Astrocyte (in vitro differentiated cells and primary cell): ENCODE measurements around the gene PRMT9. TPM values are rescaled to one million over a fixed set of nuclear protein-coding genes. Genes with fewer than 3 reads are reported as not detected.

Source experiments
- DNase-seq: peaks from one replicate; pipeline ENCODE4 v3.0.0-alpha.2; 2010; ENCODE audit warnings: low read depth
- FAIRE-seq: peaks from 2 replicates; lab custom pipeline; 2011; peaks lifted over from hg19 to GRCh38; lab: Jason Lieb, UNC
- H2AFZ ChIP-seq: 2 replicates; pipeline ENCODE4 v1.6.0; 2012; ENCODE audit warnings: low read depth, low read length, inconsistent platforms
- H3K27ac ChIP-seq: 2 replicates; pipeline ENCODE4 v1.5.1; 2011; ENCODE audit warnings: low read depth, low read length, inconsistent platforms
- H3K27me3 ChIP-seq: 2 replicates; pipeline ENCODE4 v1.6.0; 2011; ENCODE audit warnings: low read length, inconsistent platforms; ENCODE audit not compliant: insufficient read depth
- H3K36me3 ChIP-seq: 2 replicates; pipeline ENCODE4 v1.5.1; 2011; ENCODE audit warnings: low read length, inconsistent platforms; ENCODE audit not compliant: insufficient read depth
- H3K4me1 ChIP-seq: 2 replicates; pipeline ENCODE4 v1.5.1; 2011; ENCODE audit warnings: low read length, inconsistent platforms; ENCODE audit not compliant: insufficient read depth
- H3K4me2 ChIP-seq: 2 replicates; pipeline ENCODE4 v1.6.0; 2012; ENCODE audit warnings: low read length, inconsistent platforms
- H3K4me3 ChIP-seq: 2 replicates; pipeline ENCODE4 v1.5.1; 2011; ENCODE audit warnings: low read depth, mild to moderate bottlenecking, low read length, inconsistent platforms; ENCODE audit not compliant: insufficient read depth
- H3K79me2 ChIP-seq: 2 replicates; pipeline ENCODE4 v1.6.0; 2012; ENCODE audit warnings: mild to moderate bottlenecking, low read length, inconsistent platforms; ENCODE audit not compliant: insufficient read depth
- H3K9ac ChIP-seq: 2 replicates; pipeline ENCODE4 v1.6.0; 2012; ENCODE audit warnings: mild to moderate bottlenecking, low read length, inconsistent platforms
- H3K9me3 ChIP-seq: 2 replicates; pipeline ENCODE4 v1.5.1; 2012; ENCODE audit warnings: low read depth, mild to moderate bottlenecking, low read length, inconsistent platforms; ENCODE audit not compliant: insufficient read depth
- H4K20me1 ChIP-seq: 2 replicates; pipeline ENCODE4 v1.6.0; 2012; ENCODE audit warnings: low read length, inconsistent platforms; ENCODE audit not compliant: insufficient read depth
- H3K27ac Mint-ChIP-seq: one replicate; pipeline ENCODE4 v1.8.0; 2021; ENCODE audit warnings: mild to moderate bottlenecking, mixed read lengths; ENCODE audit not compliant: unreplicated experiment
- H3K27me3 Mint-ChIP-seq: one replicate; pipeline ENCODE4 v1.8.0; 2021; ENCODE audit warnings: low read depth, mixed read lengths; ENCODE audit not compliant: unreplicated experiment
- H3K36me3 Mint-ChIP-seq: one replicate; pipeline ENCODE4 v1.8.0; 2021; ENCODE audit warnings: low read depth, mixed read lengths; ENCODE audit not compliant: unreplicated experiment
- H3K4me1 Mint-ChIP-seq: one replicate; pipeline ENCODE4 v1.8.0; 2021; ENCODE audit warnings: low read depth, mixed read lengths; ENCODE audit not compliant: unreplicated experiment
- H3K4me3 Mint-ChIP-seq: one replicate; pipeline ENCODE4 v1.8.0; 2021; ENCODE audit warnings: mild to moderate bottlenecking, moderate library complexity, mixed read lengths; ENCODE audit not compliant: unreplicated experiment
- H3K9me3 Mint-ChIP-seq: one replicate; pipeline ENCODE4 v1.8.0; 2021; ENCODE audit warnings: mild to moderate bottlenecking, mixed read lengths; ENCODE audit not compliant: unreplicated experiment
- EZH2 ChIP-seq: IDR thresholded peaks from 2 replicates; pipeline ENCODE4 v1.6.1; 2012; ENCODE audit warnings: mild to moderate bottlenecking, low read length, inconsistent platforms; ENCODE audit not compliant: insufficient read depth
- total RNA-seq: library from RNA; stranded (reverse); gene quantifications from 2 replicates; pipeline ENCODE4 v1.2.1, GENCODE V29; 2021
- TF ChIP-seq, protein P1 (sequence below): IDR thresholded peaks from 2 replicates; pipeline ENCODE4 v1.5.1; 2011; ENCODE audit warnings: low read depth, mild to moderate bottlenecking, inconsistent platforms, low read length, moderate library complexity; ENCODE audit not compliant: insufficient read depth

Gene PRMT9
- total RNA-seq, 1 donor from 2014 or later, result 8.4 TPM

GRCh38 chr4:147639388-147639787 lies 44.6 kb downstream of the PRMT9 start:
- no peak overlapping the region for H3K4me2 ChIP-seq
- H3K27me3 Mint-ChIP-seq, result no peaks in the 10 kb centered on the region
- TF ChIP-seq, protein P1, sequence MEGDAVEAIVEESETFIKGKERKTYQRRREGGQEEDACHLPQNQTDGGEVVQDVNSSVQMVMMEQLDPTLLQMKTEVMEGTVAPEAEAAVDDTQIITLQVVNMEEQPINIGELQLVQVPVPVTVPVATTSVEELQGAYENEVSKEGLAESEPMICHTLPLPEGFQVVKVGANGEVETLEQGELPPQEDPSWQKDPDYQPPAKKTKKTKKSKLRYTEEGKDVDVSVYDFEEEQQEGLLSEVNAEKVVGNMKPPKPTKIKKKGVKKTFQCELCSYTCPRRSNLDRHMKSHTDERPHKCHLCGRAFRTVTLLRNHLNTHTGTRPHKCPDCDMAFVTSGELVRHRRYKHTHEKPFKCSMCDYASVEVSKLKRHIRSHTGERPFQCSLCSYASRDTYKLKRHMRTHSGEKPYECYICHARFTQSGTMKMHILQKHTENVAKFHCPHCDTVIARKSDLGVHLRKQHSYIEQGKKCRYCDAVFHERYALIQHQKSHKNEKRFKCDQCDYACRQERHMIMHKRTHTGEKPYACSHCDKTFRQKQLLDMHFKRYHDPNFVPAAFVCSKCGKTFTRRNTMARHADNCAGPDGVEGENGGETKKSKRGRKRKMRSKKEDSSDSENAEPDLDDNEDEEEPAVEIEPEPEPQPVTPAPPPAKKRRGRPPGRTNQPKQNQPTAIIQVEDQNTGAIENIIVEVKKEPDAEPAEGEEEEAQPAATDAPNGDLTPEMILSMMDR, result no peak
- TF ChIP-seq EZH2, result no peak
- no peaks in the 10 kb centered on the region for H3K9me3 ChIP-seq
- H3K79me2 ChIP-seq, result peaks cover 10% of the 10 kb centered on the region
- no peaks in the 10 kb centered on the region for H3K4me1 ChIP-seq
- H3K4me3 Mint-ChIP-seq, result no peak overlapping the region
- no peak for DNase-seq
- FAIRE-seq, result no peak
- H4K20me1 ChIP-seq, result no peaks in the 10 kb centered on the region
- no peak overlapping the region for H3K27ac ChIP-seq
- H3K9me3 Mint-ChIP-seq, result no peaks in the 10 kb centered on the region
- no peaks in the 10 kb centered on the region for H3K27me3 ChIP-seq
- H3K36me3 Mint-ChIP-seq, result peaks cover 23% of the 10 kb centered on the region
- peaks cover 5% of the 10 kb centered on the region for H3K4me1 Mint-ChIP-seq
- no peak overlapping the region for H2AFZ ChIP-seq
- no peak overlapping the region for H3K27ac Mint-ChIP-seq
- H3K4me3 ChIP-seq, result no peak overlapping the region
- no peak overlapping the region for H3K9ac ChIP-seq
- H3K36me3 ChIP-seq, result peaks cover 16% of the 10 kb centered on the region

DNA sequence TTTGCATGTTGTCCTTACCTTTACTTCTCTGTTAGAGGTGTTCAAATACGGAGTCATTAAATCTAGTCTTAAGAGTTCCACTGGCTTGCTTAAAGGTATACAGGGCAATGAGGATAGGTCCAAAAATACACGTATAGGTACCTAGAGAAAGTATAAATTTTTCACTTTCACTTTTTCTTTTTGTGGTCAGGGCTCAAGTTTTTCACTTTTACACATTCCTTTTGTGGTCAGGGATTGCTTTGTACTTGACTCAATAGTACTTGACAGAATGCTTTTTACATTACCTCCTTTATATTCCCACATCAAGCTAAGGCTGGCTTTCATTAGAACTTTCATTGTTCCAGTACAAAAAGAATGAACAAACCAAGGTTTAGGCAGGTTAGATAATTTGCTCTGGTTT lies 45.0 kb downstream of the PRMT9 start:
- H3K9me3 ChIP-seq, result no peaks in the 10 kb centered on the region
- Mint-ChIP-seq H3K4me1 (peaks cover 5% of the 10 kb centered on the region), H3K36me3 (peaks cover 26% of the 10 kb centered on the region), H3K27ac (no peak overlapping the region), H3K9me3 (no peaks in the 10 kb centered on the region), H3K4me3 (no peak overlapping the region), H3K27me3 (no peaks in the 10 kb centered on the region)
- DNase-seq (peak; percentile 61), FAIRE-seq (no peak)
- no peak overlapping the region for H3K4me3 ChIP-seq
- H3K27me3 ChIP-seq, result no peaks in the 10 kb centered on the region
- H3K27ac ChIP-seq, result no peak overlapping the region
- H3K79me2 ChIP-seq, result peaks cover 8% of the 10 kb centered on the region
- no peak for TF ChIP-seq EZH2
- TF ChIP-seq, protein P1, result no peak
- no peak overlapping the region for H3K4me2 ChIP-seq
- H3K36me3 ChIP-seq, result peaks cover 20% of the 10 kb centered on the region
- no peak overlapping the region for H2AFZ ChIP-seq
- no peak overlapping the region for H3K9ac ChIP-seq
- H4K20me1 ChIP-seq, result no peaks in the 10 kb centered on the region
- H3K4me1 ChIP-seq, result no peaks in the 10 kb centered on the region

- Mint-ChIP-seq H3K4me3 (no peak overlapping the region), H3K9me3 (no peaks in the 10 kb centered on the region), H3K27me3 (no peaks in the 10 kb centered on the region), H3K4me1 (peaks cover 5% of the 10 kb centered on the region), H3K36me3 (peaks cover 30% of the 10 kb centered on the region), H3K27ac (no peak overlapping the region)
- FAIRE-seq (no peak), DNase-seq (no peak)
- Histone ChIP-seq H3K4me1 (no peaks in the 10 kb centered on the region), H3K27ac (no peak overlapping the region), H3K9me3 (no peaks in the 10 kb centered on the region), H3K27me3 (no peaks in the 10 kb centered on the region), H2AFZ (no peak overlapping the region), H3K9ac (no peak overlapping the region), H3K4me2 (no peak overlapping the region), H3K36me3 (peaks cover 25% of the 10 kb centered on the region), H3K79me2 (peaks cover 5% of the 10 kb centered on the region), H3K4me3 (no peak overlapping the region), H4K20me1 (no peaks in the 10 kb centered on the region)
- no peak for TF ChIP-seq EZH2
- TF ChIP-seq, protein P1, result no peak
Observed at GRCh38 chr4:147638365-147638764, 45.6 kb downstream of the PRMT9 start.
